Mesothelial cell of epicardium (in vitro differentiated cells): ENCODE results near the gene NEK11. TPM values are rescaled to one million over a fixed set of nuclear protein-coding genes. Genes with fewer than 3 reads are reported as not detected.

ENCODE experiments used
- DNase-seq, 2 experiments: peaks; one replicate each; pipeline ENCODE4 v3.0.0; 2021; ENCODE audit warnings: low spot score in 2 of 2; ENCODE audit not compliant: unreplicated experiment in 2 of 2
- H3K27ac Mint-ChIP-seq: 2 replicates; pipeline ENCODE4 v1.8.0; 2021; ENCODE audit warnings: mixed read lengths
- H3K27me3 Mint-ChIP-seq: 2 replicates; pipeline ENCODE4 v1.8.0; 2021; ENCODE audit warnings: low read depth, mixed read lengths
- H3K36me3 Mint-ChIP-seq: 2 replicates; pipeline ENCODE4 v1.8.0; 2021; ENCODE audit warnings: mixed read lengths
- H3K4me1 Mint-ChIP-seq: 2 replicates; pipeline ENCODE4 v1.8.0; 2021; ENCODE audit warnings: mixed read lengths
- H3K4me3 Mint-ChIP-seq: 2 replicates; pipeline ENCODE4 v1.8.0; 2021; ENCODE audit warnings: mild to moderate bottlenecking, moderate library complexity, mixed read lengths
- H3K9me3 Mint-ChIP-seq: 2 replicates; pipeline ENCODE4 v1.8.0; 2021; ENCODE audit warnings: mixed read lengths
- CTCF ChIP-seq: fragments of 200-600 bp; sonication (generic); IDR thresholded peaks from one replicate; pipeline ENCODE4 v1.5.0; 2021; ENCODE audit warnings: antibody characterized with exemption; ENCODE audit not compliant: unreplicated experiment
- total RNA-seq: library from RNA; stranded (reverse); gene quantifications from 3 replicates; pipeline ENCODE4 v1.2.1, GENCODE V29; 2021

NEK11 gene
- total RNA-seq, 1 donor from 2014 or later: 11.3 TPM

- Mint-ChIP-seq H3K9me3 (no peaks in the 10 kb centered on the region), H3K36me3 (no peaks in the 10 kb centered on the region), H3K4me3 (no peak overlapping the region), H3K27me3 (no peaks in the 10 kb centered on the region), H3K4me1 (no peaks in the 10 kb centered on the region), H3K27ac (no peak overlapping the region)
- TF ChIP-seq CTCF: no peak
- no peak for DNase-seq
Measured at GRCh38 chr3:131224886-131225550, 198.3 kb downstream of the NEK11 start.

- H3K9me3 Mint-ChIP-seq: no peaks in the 10 kb centered on the region
- no peak for TF ChIP-seq CTCF
- no peaks in the 10 kb centered on the region for H3K4me1 Mint-ChIP-seq
- no peak overlapping the region for H3K27ac Mint-ChIP-seq
- H3K4me3 Mint-ChIP-seq: no peak overlapping the region
- H3K27me3 Mint-ChIP-seq: peaks cover 2% of the 10 kb centered on the region
- H3K36me3 Mint-ChIP-seq: no peaks in the 10 kb centered on the region
- DNase-seq: no peak
Measured at GRCh38 chr3:131228522-131228921, 201.8 kb downstream of the NEK11 start.

GRCh38 chr3:131231710-131232389, 205.2 kb downstream of the NEK11 start:
- no peak for DNase-seq
- no peaks in the 10 kb centered on the region for H3K4me1 Mint-ChIP-seq
- no peaks in the 10 kb centered on the region for H3K36me3 Mint-ChIP-seq
- no peak overlapping the region for H3K27ac Mint-ChIP-seq
- no peak overlapping the region for H3K4me3 Mint-ChIP-seq
- H3K27me3 Mint-ChIP-seq: peaks cover 2% of the 10 kb centered on the region
- no peaks in the 10 kb centered on the region for H3K9me3 Mint-ChIP-seq
- no peak for TF ChIP-seq CTCF

GRCh38 chr3:131232711-131233267, 206.1 kb downstream of the NEK11 start:
- Mint-ChIP-seq H3K9me3 (no peaks in the 10 kb centered on the region), H3K27ac (no peak overlapping the region), H3K4me1 (no peaks in the 10 kb centered on the region), H3K36me3 (no peaks in the 10 kb centered on the region), H3K27me3 (peaks cover 4% of the 10 kb centered on the region), H3K4me3 (no peak overlapping the region)
- DNase-seq: no peak
- TF ChIP-seq CTCF: no peak

GRCh38 chr3:131233900-131234668, 207.4 kb downstream of the NEK11 start:
- DNase-seq: no peak
- Mint-ChIP-seq H3K36me3 (no peaks in the 10 kb centered on the region), H3K27ac (no peak overlapping the region), H3K4me1 (no peaks in the 10 kb centered on the region), H3K4me3 (no peak overlapping the region), H3K27me3 (peaks cover 13% of the 10 kb centered on the region), H3K9me3 (no peaks in the 10 kb centered on the region)
- TF ChIP-seq CTCF: no peak
